ENCODE results near the gene GSTM4. TPM values are rescaled to one million over a fixed set of nuclear protein-coding genes. Genes with fewer than 3 reads are reported as not detected.
"Not testable (repeated sequence)": the region's sequence is repeated elsewhere in the genome, so short reads cannot be mapped to it uniquely, and the experiment has no call there.

GSTM4 gene
- total RNA-seq, 1 donor from 2014 or later: 36.7 TPM

GRCh38 chr1:109685890-109686289 is 30.0 kb downstream of the GSTM4 start:
- intact Hi-C loops (cut with DNase I); ATAC-seq; DNase-seq (ENCODE audit: low spot score): not testable (repeated sequence)

- DNase-seq (ENCODE audit: low spot score); ATAC-seq; intact Hi-C loops (cut with DNase I): not testable (repeated sequence)
These were observed 31.2 kb downstream of the GSTM4 start for GRCh38 chr1:109687109-109687508.

GRCh38 chr1:109687641-109688499 is 32.0 kb downstream of the GSTM4 start, which contains the start of gene GSTM1:
TSS of gene GSTM1 (plus strand) at chr1:109687817. CDS start at chr1:109687874, 57 bp downstream.
- intact Hi-C loops (cut with DNase I): no loop called here
- DNase-seq (ENCODE audit: low spot score): peak; percentile 93
- no peak for ATAC-seq

- DNase-seq (ENCODE audit: low spot score) (no peak), ATAC-seq (no peak)
- intact Hi-C loops (cut with DNase I): no loop called here
These were observed 34.0 kb downstream of the GSTM4 start for GRCh38 chr1:109689844-109690405.

GRCh38 chr1:109691759-109692158 is 35.9 kb downstream of the GSTM4 start:
- DNase-seq (ENCODE audit: low spot score) (peak; percentile 71), ATAC-seq (no peak)
- intact Hi-C loops (cut with DNase I): no loop called here

- DNase-seq (ENCODE audit: low spot score); ATAC-seq; intact Hi-C loops (cut with DNase I): not testable (repeated sequence)
These were observed 38.5 kb downstream of the GSTM4 start for GRCh38 chr1:109694400-109694799.

GRCh38 chr1:109695138-109695537 is 39.2 kb downstream of the GSTM4 start:
- not testable (repeated sequence) for DNase-seq (ENCODE audit: low spot score); ATAC-seq

GRCh38 chr1:109697066-109697465 is 41.2 kb downstream of the GSTM4 start:
- no peak for DNase-seq (ENCODE audit: low spot score)
- no peak for ATAC-seq
- intact Hi-C loops (cut with DNase I): no loop called here

More at GRCh38 chr1:109695138-109695537, 39.2 kb downstream of the GSTM4 start:
- intact Hi-C loops (cut with DNase I): not testable (repeated sequence)

- DNase-seq (ENCODE audit: low spot score); ATAC-seq; intact Hi-C loops (cut with DNase I): not testable (repeated sequence)
These were observed 42.0 kb downstream of the GSTM4 start for GRCh38 chr1:109697861-109698260.

GRCh38 chr1:109702940-109703339 is 47.0 kb downstream of the GSTM4 start:
- intact Hi-C loops (cut with DNase I); DNase-seq (ENCODE audit: low spot score); ATAC-seq: not testable (repeated sequence)

GRCh38 chr1:109704173-109704572 is 48.3 kb downstream of the GSTM4 start:
- DNase-seq (ENCODE audit: low spot score) (no peak), ATAC-seq (no peak)
- intact Hi-C loops (cut with DNase I): no loop called here

- intact Hi-C loops (cut with DNase I): no loop called here
- no peak for ATAC-seq
These were observed 49.5 kb downstream of the GSTM4 start for GRCh38 chr1:109705411-109705810.

GRCh38 chr1:109708949-109709348 is 53.0 kb downstream of the GSTM4 start:
- intact Hi-C loops (cut with DNase I); DNase-seq (ENCODE audit: low spot score); ATAC-seq: not testable (repeated sequence)

More at GRCh38 chr1:109705411-109705810, 49.5 kb downstream of the GSTM4 start:
- DNase-seq (ENCODE audit: low spot score): no peak

- ATAC-seq; intact Hi-C loops (cut with DNase I): not testable (repeated sequence)
These were observed 53.9 kb downstream of the GSTM4 start for GRCh38 chr1:109709822-109710221.

More at GRCh38 chr1:109709822-109710221, 53.9 kb downstream of the GSTM4 start:
- DNase-seq (ENCODE audit: low spot score): not testable (repeated sequence)

Other genes starting within 250 kb of the GSTM4 start
- 44.8 TPM for gene PSMA5, start 229.7 kb upstream of the GSTM4 start, total RNA-seq
- 4.2 TPM for gene SYPL2, start 189.6 kb upstream of the GSTM4 start, total RNA-seq
- gene ATXN7L2, start 172.2 kb upstream of the GSTM4 start, total RNA-seq: 5.0 TPM
- 7.6 TPM for gene CYB561D1, start 162.0 kb upstream of the GSTM4 start, total RNA-seq
- 15.6 TPM for gene AMIGO1, start 146.4 kb upstream of the GSTM4 start, total RNA-seq
- not detected for gene GPR61, start 116.2 kb upstream of the GSTM4 start, total RNA-seq
- gene GNAI3, start 107.5 kb upstream of the GSTM4 start, total RNA-seq: 7.0 TPM
- not detected for gene GNAT2, start 36.5 kb upstream of the GSTM4 start, total RNA-seq
- 49.5 TPM for gene AMPD2, start 36.3 kb upstream of the GSTM4 start, total RNA-seq
- gene GSTM2, start 12.0 kb downstream of the GSTM4 start, total RNA-seq: 194 TPM
- 91.5 TPM for gene GSTM1, start 31.7 kb downstream of the GSTM4 start, total RNA-seq
- gene GSTM5, start 56.2 kb downstream of the GSTM4 start, total RNA-seq: 41.6 TPM
- 104 TPM for gene GSTM3, start 84.9 kb downstream of the GSTM4 start, total RNA-seq
- not detected for gene EPS8L3, start 107.8 kb downstream of the GSTM4 start, total RNA-seq